ENCODE data around the gene HSD3B1. TPM values are rescaled to one million over a fixed set of nuclear protein-coding genes. Genes with fewer than 3 reads are reported as not detected.

The HSD3B1 gene
- total and polyA plus RNA-seq, 2 donors from 2014 or later, result not detected

DNA sequence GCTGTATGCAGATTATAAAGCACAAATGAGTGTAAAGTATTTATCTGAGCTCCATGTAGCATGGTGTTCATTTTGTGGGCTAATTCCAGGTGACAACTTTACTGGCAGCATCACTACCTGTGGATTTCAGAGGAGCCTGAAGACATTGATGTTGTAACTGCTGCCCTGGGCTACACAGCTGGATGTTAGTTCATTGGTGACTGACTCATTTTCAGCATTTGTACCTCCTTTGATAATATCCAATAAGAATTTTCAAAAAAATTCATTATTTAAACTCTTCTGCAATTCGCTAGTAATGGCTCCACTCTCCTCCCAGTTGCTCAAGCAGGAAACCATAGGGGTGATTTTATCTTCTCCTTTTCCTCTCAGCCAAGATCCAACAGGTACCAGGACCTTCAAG is 37.3 kb upstream of the HSD3B1 start:
- intact Hi-C loops (cut with DNase I), result no loop called here
- Histone ChIP-seq H3K27me3 (ENCODE audit: control insufficient read depth, insufficient read depth, low read length) (no peaks in the 10 kb centered on the region), H3K4me1 (ENCODE audit: control insufficient read depth in 2 of 3, insufficient read depth in 2 of 3, low read depth in 1 of 3, low read length in 3 of 3) (no peaks in the 10 kb centered on the region), H3K9ac (ENCODE audit: low read length in 3 of 3) (no peak overlapping the region), H3K36me3 (ENCODE audit: control insufficient read depth in 2 of 3, insufficient read depth in 3 of 3, low read length in 3 of 3) (no peaks in the 10 kb centered on the region), H3K4me3 (ENCODE audit: low read length in 3 of 3) (no peak overlapping the region), H3K27ac (ENCODE audit: low read depth in 2 of 2, low read length in 2 of 2) (no peak overlapping the region), H3K9me3 (ENCODE audit: control insufficient read depth in 2 of 3, insufficient read depth in 1 of 3, low read length in 3 of 3) (no peaks in the 10 kb centered on the region)
- FAIRE-seq, result no peak
- DNase-seq, result no peak
- TF ChIP-seq, protein P1, sequence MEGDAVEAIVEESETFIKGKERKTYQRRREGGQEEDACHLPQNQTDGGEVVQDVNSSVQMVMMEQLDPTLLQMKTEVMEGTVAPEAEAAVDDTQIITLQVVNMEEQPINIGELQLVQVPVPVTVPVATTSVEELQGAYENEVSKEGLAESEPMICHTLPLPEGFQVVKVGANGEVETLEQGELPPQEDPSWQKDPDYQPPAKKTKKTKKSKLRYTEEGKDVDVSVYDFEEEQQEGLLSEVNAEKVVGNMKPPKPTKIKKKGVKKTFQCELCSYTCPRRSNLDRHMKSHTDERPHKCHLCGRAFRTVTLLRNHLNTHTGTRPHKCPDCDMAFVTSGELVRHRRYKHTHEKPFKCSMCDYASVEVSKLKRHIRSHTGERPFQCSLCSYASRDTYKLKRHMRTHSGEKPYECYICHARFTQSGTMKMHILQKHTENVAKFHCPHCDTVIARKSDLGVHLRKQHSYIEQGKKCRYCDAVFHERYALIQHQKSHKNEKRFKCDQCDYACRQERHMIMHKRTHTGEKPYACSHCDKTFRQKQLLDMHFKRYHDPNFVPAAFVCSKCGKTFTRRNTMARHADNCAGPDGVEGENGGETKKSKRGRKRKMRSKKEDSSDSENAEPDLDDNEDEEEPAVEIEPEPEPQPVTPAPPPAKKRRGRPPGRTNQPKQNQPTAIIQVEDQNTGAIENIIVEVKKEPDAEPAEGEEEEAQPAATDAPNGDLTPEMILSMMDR (IDR thresholded peaks at IDR 0.05; ENCODE audit: borderline replicate concordance, extremely low read depth, insufficient read depth), result no peak

DNA sequence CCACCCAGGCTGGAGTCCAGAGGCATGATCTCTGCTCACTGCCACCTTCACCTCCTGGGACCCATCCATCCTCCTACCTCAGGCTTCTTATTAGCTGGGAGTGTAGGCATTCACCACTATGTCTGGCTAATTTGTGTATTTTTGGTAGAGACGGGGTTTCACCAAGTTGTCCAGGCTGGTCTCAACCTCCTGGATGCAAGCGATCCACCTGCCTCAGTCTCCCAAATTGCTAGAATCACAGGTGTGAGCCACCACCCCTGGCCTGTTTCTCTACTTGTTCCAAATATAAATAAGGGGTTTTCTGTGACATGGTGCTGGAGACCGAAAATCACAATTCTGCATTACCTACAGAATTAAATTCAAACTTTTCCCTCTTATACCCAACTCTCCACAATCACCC is 36.6 kb upstream of the HSD3B1 start:
- Histone ChIP-seq H3K9me3 (ENCODE audit: control insufficient read depth in 2 of 3, insufficient read depth in 1 of 3, low read length in 3 of 3) (no peaks in the 10 kb centered on the region), H3K27me3 (ENCODE audit: control insufficient read depth, insufficient read depth, low read length) (no peaks in the 10 kb centered on the region), H3K4me3 (ENCODE audit: low read length in 3 of 3) (no peak overlapping the region), H3K4me1 (ENCODE audit: control insufficient read depth in 2 of 3, insufficient read depth in 2 of 3, low read depth in 1 of 3, low read length in 3 of 3) (no peaks in the 10 kb centered on the region), H3K27ac (ENCODE audit: low read depth in 2 of 2, low read length in 2 of 2) (no peak overlapping the region), H3K36me3 (ENCODE audit: control insufficient read depth in 2 of 3, insufficient read depth in 3 of 3, low read length in 3 of 3) (no peaks in the 10 kb centered on the region), H3K9ac (ENCODE audit: low read length in 3 of 3) (no peak overlapping the region)
- FAIRE-seq (no peak), DNase-seq (no peak)
- TF ChIP-seq, protein P1 (IDR thresholded peaks at IDR 0.05; ENCODE audit: borderline replicate concordance, extremely low read depth, insufficient read depth), result no peak
- intact Hi-C loops (cut with DNase I), result no loop called here

DNA sequence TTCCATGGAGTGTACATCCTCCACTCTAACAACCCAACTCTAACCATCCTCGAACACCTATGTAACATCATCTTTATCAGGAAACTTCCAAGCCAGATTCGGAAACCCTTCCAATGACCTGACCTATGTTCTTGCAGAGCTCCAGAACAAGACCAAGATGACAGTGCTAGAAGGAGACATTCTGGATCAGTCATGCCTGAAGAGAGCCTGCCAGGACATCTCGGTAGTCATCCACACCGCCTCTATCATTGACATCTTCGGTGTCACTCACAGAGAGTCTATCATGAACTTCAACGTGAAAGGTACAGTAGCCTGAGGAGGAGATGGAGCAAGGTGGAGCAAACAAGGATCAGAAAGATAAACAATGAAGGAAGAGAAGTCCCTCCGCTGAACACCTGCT is 36.1 kb upstream of the HSD3B1 start:
- Histone ChIP-seq H3K9me3 (ENCODE audit: control insufficient read depth in 2 of 3, insufficient read depth in 1 of 3, low read length in 3 of 3) (no peaks in the 10 kb centered on the region), H3K9ac (ENCODE audit: low read length in 3 of 3) (no peak overlapping the region), H3K4me3 (ENCODE audit: low read length in 3 of 3) (no peak overlapping the region), H3K27ac (ENCODE audit: low read depth in 2 of 2, low read length in 2 of 2) (no peak overlapping the region), H3K27me3 (ENCODE audit: control insufficient read depth, insufficient read depth, low read length) (no peaks in the 10 kb centered on the region), H3K4me1 (ENCODE audit: control insufficient read depth in 2 of 3, insufficient read depth in 2 of 3, low read depth in 1 of 3, low read length in 3 of 3) (no peaks in the 10 kb centered on the region), H3K36me3 (ENCODE audit: control insufficient read depth in 2 of 3, insufficient read depth in 3 of 3, low read length in 3 of 3) (no peaks in the 10 kb centered on the region)
- FAIRE-seq, result no peak
- intact Hi-C loops (cut with DNase I), result no loop called here
- no peak for DNase-seq
- TF ChIP-seq, protein P1 (IDR thresholded peaks at IDR 0.05; ENCODE audit: borderline replicate concordance, extremely low read depth, insufficient read depth), result no peak

DNA sequence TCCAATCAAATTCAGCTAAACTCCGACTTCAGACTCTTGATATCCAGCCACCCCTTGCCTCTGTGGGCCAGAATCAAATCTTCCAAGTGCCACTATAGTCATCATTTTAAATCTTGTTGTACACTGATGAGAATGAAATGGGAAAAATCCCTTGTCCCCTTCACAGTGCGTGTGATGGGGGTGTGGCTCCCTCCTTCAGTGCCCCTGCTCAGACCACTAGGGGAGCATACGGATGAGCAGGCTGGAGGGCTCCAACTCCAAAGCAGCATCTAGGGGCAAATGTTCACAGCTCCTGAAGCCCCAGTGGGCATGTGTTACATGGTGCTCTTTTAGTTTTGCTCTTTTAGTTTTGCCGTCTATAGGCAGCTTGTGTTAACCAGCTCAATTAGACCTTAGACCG is 35.4 kb upstream of the HSD3B1 start:
- intact Hi-C loops (cut with DNase I), result no loop called here

More for the DNA sequence above, 35.4 kb upstream of the HSD3B1 start:
- peaks cover 0 to 2% (median 0%) of the 10 kb centered on the region in 3 donors for H3K4me1 ChIP-seq (ENCODE audit: control insufficient read depth in 2 of 3, insufficient read depth in 2 of 3, low read depth in 1 of 3, low read length in 3 of 3)
- H3K9me3 ChIP-seq (ENCODE audit: control insufficient read depth in 2 of 3, insufficient read depth in 1 of 3, low read length in 3 of 3), result no peaks in the 10 kb centered on the region
- H3K36me3 ChIP-seq (ENCODE audit: control insufficient read depth in 2 of 3, insufficient read depth in 3 of 3, low read length in 3 of 3), result no peaks in the 10 kb centered on the region
- no peak overlapping the region for H3K27ac ChIP-seq (ENCODE audit: low read depth in 2 of 2, low read length in 2 of 2)
- no peak for FAIRE-seq
- DNase-seq, result no peak
- TF ChIP-seq, protein P1 (IDR thresholded peaks at IDR 0.05; ENCODE audit: borderline replicate concordance, extremely low read depth, insufficient read depth), result no peak
- H3K27me3 ChIP-seq (ENCODE audit: control insufficient read depth, insufficient read depth, low read length), result no peaks in the 10 kb centered on the region
- H3K9ac ChIP-seq (ENCODE audit: low read length in 3 of 3), result no peak overlapping the region
- no peak overlapping the region for H3K4me3 ChIP-seq (ENCODE audit: low read length in 3 of 3)

All from kidney (tissue), 14 donors.